K562 (cell line): Measurements from ENCODE around the gene CCDC187. TPM values are rescaled to one million over a fixed set of nuclear protein-coding genes. Genes with fewer than 3 reads are reported as not detected.

Source experiments
- ATF7 ChIP-seq: fragments of 450-650 bp; IDR thresholded peaks from 2 replicates; pipeline ENCODE4 v1.7.1; 2014; ENCODE audit warnings: mild to moderate bottlenecking, moderate library complexity
- BHLHE40 ChIP-seq: IDR thresholded peaks from 2 replicates; pipeline ENCODE4 v1.6.1; 2011; ENCODE audit warnings: low read length, improper control_type of control experiment
- CBX8 ChIP-seq: fragments of 200-600 bp; sonication (generic); IDR thresholded peaks from 2 replicates; pipeline ENCODE4 v1.6.1; 2012; ENCODE audit warnings: borderline replicate concordance, mixed run types, low read depth, mild to moderate bottlenecking, moderate library complexity, mixed read lengths, low read length, control low read depth, inconsistent platforms; ENCODE audit not compliant: poor library complexity, severe bottlenecking; ENCODE audit errors: extremely low read depth
- CTCFL ChIP-seq: IDR thresholded peaks from 2 replicates; pipeline ENCODE4 v1.6.1; 2011; ENCODE audit warnings: borderline replicate concordance, low read depth, mild to moderate bottlenecking, moderate library complexity, low read length; ENCODE audit not compliant: insufficient read depth, poor library complexity, severe bottlenecking
- E2F8 ChIP-seq: fragments of 450-650 bp; IDR thresholded peaks from 2 replicates; pipeline ENCODE4 v1.7.1; 2018; ENCODE audit warnings: mild to moderate bottlenecking, low read depth; ENCODE audit not compliant: partially characterized antibody
- EGR1 ChIP-seq: fragments of 450-650 bp; conservative IDR thresholded peaks from 2 replicates; pipeline ENCODE4 v1.6.1; 2017; ENCODE audit warnings: mild to moderate bottlenecking
- ELF4 ChIP-seq: fragments of 450-650 bp; formaldehyde crosslinking; IDR thresholded peaks from 2 replicates; pipeline ENCODE4 v1.4.0; 2022; ENCODE audit warnings: missing genetic modification characterization
- EP300 ChIP-seq: IDR thresholded peaks from 2 replicates; pipeline ENCODE4 v1.6.1; 2012; ENCODE audit warnings: low read length, improper control_type of control experiment
- GABPB1 ChIP-seq: sonication (generic); formaldehyde crosslinking; IDR thresholded peaks from 2 replicates; pipeline ENCODE4 v1.8.0; 2022; ENCODE audit warnings: mild to moderate bottlenecking, missing genetic modification reagents
- HES1 ChIP-seq: fragments of 450-650 bp; IDR thresholded peaks from 2 replicates; pipeline ENCODE4 v1.6.1; 2016; ENCODE audit warnings: low read depth, mild to moderate bottlenecking, moderate library complexity
- LEF1 ChIP-seq: fragments of 450-650 bp; IDR thresholded peaks from 2 replicates; pipeline ENCODE4 v1.6.1; 2016; ENCODE audit warnings: mild to moderate bottlenecking
- MAFG ChIP-seq: fragments of 450-650 bp; conservative IDR thresholded peaks from 2 replicates; pipeline ENCODE4 v1.6.1; 2016; ENCODE audit warnings: missing genetic modification characterization, missing compliant biosample characterization
- NCOA6 ChIP-seq: fragments of 450-650 bp; IDR thresholded peaks from 2 replicates; pipeline ENCODE4 v1.6.1; 2017; ENCODE audit warnings: mild to moderate bottlenecking
- NEUROD1 ChIP-seq: fragments of 150-350 bp; IDR thresholded peaks from 2 replicates; pipeline ENCODE4 v1.6.1; 2014; ENCODE audit warnings: borderline replicate concordance, low read length, low read depth; ENCODE audit not compliant: partially characterized antibody
- NFIC ChIP-seq: fragments of 450-650 bp; IDR thresholded peaks from 2 replicates; pipeline ENCODE4 v1.6.1; 2017; ENCODE audit warnings: mild to moderate bottlenecking, inconsistent platforms
- PPARD ChIP-seq: fragments of 250-450 bp; sonication (Bioruptor Pico); IDR thresholded peaks from 2 replicates; pipeline ENCODE4 v1.8.0; 2022; ENCODE audit warnings: inconsistent platforms, mild to moderate bottlenecking, moderate library complexity
- RB1 ChIP-seq: fragments of 450-650 bp; IDR thresholded peaks from 2 replicates; pipeline ENCODE4 v1.6.1; 2017; ENCODE audit warnings: low read depth, mild to moderate bottlenecking
- SMAD3 ChIP-seq: fragments of 450-650 bp; formaldehyde crosslinking; conservative IDR thresholded peaks from 2 replicates; pipeline ENCODE4 v1.4.0; 2020; ENCODE audit warnings: mild to moderate bottlenecking
- STAG1 ChIP-seq: sonication (generic); formaldehyde crosslinking; IDR thresholded peaks from 2 replicates; pipeline ENCODE4 v1.5.0; 2020; ENCODE audit warnings: missing genetic modification reagents, borderline replicate concordance
- ZNF764 ChIP-seq: fragments of 250-450 bp; sonication (Bioruptor Pico); IDR thresholded peaks from 2 replicates; pipeline ENCODE4 v1.4.0; 2020; ENCODE audit warnings: low read depth, mild to moderate bottlenecking, moderate library complexity
- polyA plus RNA-seq, 8 experiments: library from polyadenylated mRNA; depleted of rRNA in 4 of 8; stranded (reverse) in 5 of 8; unstranded in 3 of 8; fragments of >200 nt; fragmentation: Nextera tagmentation in 2 of 8; fragmentation: Illumina TruSeq in 1 of 8; extraction: Ambion mirVana in 2 of 8; extraction: Trizol in 1 of 8; gene quantifications; 2 replicates each; pipeline versions ENCODE4 v1.2.1 to v1.2.3, GENCODE V29; 2011 to 2014; ENCODE audit warnings: inconsistent platforms in 1 of 8, missing spikeins in 1 of 8
- total RNA-seq, 7 experiments: library from RNA; depleted of rRNA in 6 of 7; stranded (reverse); fragments of >200 nt in 6 of 7; fragmentation: Illumina TruSeq in 2 of 7; extraction: Trizol in 2 of 7; gene quantifications; 2 replicates each; pipeline versions ENCODE4 v1.2.1 to v1.2.3, GENCODE V29; 2011 to 2021; ENCODE audit warnings: low replicate concordance in 1 of 7
- TF ChIP-seq, protein P1 (sequence below), 2 experiments: IDR thresholded peaks; 2 replicates each; pipeline ENCODE4 v1.6.1; 2011; ENCODE audit warnings: borderline replicate concordance in 1 of 2, control low read depth in 1 of 2, low read depth in 1 of 2, low read length in 1 of 2, mild to moderate bottlenecking in 1 of 2, mixed read lengths in 1 of 2, moderate library complexity in 1 of 2; ENCODE audit not compliant: insufficient read depth in 1 of 2, insufficient read length in 1 of 2, poor library complexity in 1 of 2, severe bottlenecking in 1 of 2; ENCODE audit errors: extremely low read depth in 1 of 2

Gene CCDC187
- total and polyA plus RNA-seq, 9 of the 15 experiments (the other 6 are each of a cell fraction or from before 2014, with no cell fraction given) = not detected

DNA sequence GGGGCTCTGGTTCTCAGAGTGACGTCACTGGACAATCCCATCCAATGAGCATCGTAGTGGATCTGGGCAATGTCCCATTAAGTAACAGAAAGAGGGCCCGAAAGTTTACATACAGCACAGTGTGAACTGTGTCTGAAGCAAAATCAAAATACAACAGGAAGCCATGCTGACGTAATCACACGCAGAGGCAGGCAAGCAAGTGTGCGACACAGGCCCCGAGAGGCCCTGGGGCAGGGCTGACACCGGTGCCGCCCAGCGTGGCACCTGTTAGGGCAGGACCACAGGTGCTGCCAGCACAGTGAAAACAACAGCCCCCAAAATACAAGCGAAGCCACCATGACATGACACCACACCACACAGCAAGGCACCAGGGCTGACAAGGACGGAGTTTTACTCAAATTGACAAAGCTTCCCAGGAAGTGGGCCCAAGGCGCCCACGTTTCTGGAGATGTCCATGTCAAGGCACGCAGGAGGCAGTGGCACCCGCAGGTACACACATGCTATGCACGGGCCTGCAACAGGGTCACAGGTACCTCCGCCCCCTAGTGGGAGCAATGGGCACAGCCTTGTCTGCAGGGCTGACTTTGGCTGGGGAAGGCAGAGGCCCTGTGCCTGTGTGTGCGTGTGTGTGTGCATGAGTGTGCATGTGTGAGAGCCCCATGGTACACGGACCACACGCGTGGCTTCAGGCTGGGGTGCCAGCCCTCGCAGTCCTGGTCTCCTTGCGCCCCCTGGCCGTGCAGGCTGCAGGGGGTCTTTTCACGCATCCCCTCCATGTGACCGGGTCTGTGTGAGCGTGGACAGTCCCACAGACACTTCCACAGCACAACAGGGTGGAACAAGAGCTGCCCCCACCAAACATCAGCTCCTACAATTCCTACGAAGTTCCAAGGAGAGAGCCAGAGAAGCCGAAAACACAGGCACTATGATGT is 77.9 kb downstream of the CCDC187 start (continued):
- TF ChIP-seq CTCFL (peak; percentile 92), PPARD (no peak), SMAD3 (CRISPR knock-in tag) (0 out of 2 replicates have a peak, but pooled peaks have one; percentile 53), GABPB1 (CRISPR knock-in tag) (no peak), EP300 (no peak), RB1 (peak; percentile 45; the same call in 1 of the 2 replicates), NCOA6 (no peak), LEF1 (no peak), E2F8 (no peak), ATF7 (no peak), CBX8 (no peak), MAFG (tag) (no peak), ELF4 (CRISPR knock-in tag) (0 out of 2 replicates have a peak, but pooled peaks have one; percentile 25), NEUROD1 (peak; percentile 34), EGR1 (no peak), NFIC (no peak), HES1 (no peak), BHLHE40 (peak; percentile 85), STAG1 (no peak), ZNF764 (CRISPR knock-in tag) (no peak)
- TF ChIP-seq, protein P1, sequence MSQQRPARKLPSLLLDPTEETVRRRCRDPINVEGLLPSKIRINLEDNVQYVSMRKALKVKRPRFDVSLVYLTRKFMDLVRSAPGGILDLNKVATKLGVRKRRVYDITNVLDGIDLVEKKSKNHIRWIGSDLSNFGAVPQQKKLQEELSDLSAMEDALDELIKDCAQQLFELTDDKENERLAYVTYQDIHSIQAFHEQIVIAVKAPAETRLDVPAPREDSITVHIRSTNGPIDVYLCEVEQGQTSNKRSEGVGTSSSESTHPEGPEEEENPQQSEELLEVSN (IDR thresholded peaks at IDR 0.05; ENCODE audit: borderline replicate concordance in 1 of 2, extremely low read depth in 1 of 2, insufficient read depth in 1 of 2, insufficient read length in 1 of 2, low read depth in 1 of 2, low read length in 1 of 2, poor library complexity in 1 of 2, severe bottlenecking in 1 of 2) = no peak
